HG03135 (cell line): ENCODE data around the gene NAE1.
"Not testable (repeated sequence)": the region's sequence is repeated elsewhere in the genome, so short reads cannot be mapped to it uniquely, and the experiment has no call there.

Experiments
- ATAC-seq: cut with Tn5 transposase; IDR thresholded peaks from one replicate; pipeline ENCODE4 v1.9.1; 2021; ENCODE audit warnings: mild to moderate bottlenecking, moderate library complexity; ENCODE audit not compliant: unreplicated experiment

The NAE1 gene

DNA sequence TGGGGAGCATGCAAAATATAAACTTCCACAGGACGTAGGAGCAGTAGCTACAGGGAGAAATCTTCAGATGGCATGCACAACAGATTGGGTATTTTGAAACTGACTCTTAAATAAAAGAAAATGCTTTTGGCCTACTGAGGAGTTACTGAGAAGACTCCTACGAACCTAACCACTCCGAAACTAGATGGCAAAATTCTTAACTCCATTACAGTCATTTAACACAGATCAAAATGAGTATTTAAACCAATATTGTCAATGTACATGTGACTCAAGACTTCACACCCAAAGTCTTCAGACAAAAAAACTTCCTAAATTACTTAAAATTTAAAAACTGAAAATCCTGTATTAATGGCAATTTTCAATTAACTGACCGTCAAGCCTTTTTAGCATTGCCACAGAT lies 21.0 kb downstream of the NAE1 start:
- ATAC-seq = no peak

DNA sequence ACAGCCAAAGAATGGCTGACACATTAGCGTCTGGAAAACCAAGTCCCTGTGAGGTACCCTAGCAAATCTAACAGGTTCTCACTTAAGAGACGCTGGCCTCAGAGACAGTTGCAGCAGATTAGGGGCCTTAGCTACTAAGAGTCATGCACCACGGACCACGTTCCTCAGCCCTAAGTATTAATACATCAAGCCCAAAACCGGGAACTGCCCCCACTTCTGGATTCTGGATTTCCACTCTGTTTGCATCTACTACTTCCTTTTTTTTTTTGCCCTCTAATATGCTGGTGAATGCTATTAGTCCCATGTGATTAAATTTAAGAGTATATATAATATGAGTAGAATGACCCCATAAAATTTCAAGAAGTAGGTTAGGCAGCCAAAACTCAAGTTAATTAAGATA lies 28.6 kb downstream of the NAE1 start:
- ATAC-seq = no peak

DNA sequence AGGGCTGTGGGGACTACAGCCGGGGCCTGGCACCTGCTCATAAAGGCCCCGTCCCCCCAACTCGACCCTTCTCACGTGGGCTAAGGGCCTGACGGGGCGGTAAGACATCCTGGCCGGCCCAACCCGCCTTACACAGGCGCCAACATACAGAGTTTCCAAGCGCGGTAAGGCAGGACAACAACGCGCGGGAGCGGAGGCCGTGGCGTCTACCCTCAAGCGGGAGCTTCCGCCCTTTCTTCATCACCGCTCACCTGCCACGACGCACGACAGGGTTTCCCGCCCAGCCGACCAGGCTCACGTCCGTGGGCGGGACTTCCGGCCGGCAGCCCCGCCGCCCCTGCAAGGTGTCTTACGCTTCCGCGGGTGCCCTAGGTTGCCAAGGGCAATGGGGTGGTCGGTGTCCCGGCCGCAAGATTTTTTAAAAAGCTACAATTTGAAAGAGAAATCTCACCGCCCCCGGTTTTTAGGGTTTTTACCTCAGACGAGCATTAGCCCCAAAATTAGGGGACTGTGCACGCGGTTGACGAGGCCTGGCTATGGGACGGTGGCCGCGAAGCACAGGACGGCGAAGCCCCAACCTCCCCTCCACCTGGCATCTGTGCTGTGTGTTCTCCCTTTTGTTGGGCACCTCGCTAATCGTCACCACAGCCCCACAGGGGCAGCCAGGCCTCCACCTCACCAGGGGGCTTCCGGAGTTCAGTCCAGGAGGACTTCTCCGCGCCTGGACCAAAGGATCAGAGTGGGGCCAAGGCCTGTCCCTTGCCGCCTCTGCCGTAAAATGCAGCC lies 29.3 kb downstream of the NAE1 start, which contains the start of gene TERB1:
TSS of gene TERB1 (minus strand) at position 265 of the 786 bp plus-strand sequence. CDS start 4,786 bp downstream, outside the sequence.
- ATAC-seq = no peak

DNA sequence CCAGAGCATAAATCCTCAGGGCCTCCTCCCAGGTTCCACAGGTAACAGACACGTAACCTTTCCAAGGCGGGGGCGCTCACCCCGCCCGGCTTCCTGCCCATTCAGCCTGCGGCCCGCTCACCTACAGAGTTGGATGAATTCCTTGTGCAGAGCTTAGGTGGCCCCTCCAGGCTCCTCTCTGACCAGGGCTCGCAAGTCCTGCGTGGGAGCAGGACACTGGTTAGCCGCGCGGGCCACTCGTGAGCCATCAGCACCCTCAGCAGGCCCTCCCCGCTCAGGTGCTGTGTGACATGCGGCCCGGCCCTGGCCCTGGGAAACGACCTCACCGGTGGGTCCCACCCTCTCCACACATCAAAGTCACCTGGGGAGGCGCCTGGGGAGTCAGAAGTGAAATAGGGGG lies 29.9 kb downstream of the NAE1 start:
- ATAC-seq = no peak

DNA sequence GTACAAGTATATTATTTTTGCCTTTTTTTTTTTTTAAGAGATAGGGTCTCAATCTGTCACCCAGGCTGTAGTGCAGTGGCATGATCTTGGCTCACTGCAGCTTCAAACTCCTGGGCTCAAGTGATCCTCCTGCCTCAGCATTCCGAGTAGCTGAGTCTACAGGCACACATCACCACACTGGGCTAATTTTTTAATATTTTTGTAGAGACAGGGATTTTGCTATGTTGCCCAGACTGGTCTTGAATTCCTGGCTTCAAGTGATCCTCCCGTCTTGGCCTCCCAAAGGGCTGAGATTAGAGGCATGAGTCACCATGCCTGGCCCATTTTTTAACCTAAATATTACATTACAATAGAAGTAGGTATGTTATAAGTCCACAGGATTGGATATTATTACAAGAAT lies 32.6 kb downstream of the NAE1 start:
- no peak for ATAC-seq

DNA sequence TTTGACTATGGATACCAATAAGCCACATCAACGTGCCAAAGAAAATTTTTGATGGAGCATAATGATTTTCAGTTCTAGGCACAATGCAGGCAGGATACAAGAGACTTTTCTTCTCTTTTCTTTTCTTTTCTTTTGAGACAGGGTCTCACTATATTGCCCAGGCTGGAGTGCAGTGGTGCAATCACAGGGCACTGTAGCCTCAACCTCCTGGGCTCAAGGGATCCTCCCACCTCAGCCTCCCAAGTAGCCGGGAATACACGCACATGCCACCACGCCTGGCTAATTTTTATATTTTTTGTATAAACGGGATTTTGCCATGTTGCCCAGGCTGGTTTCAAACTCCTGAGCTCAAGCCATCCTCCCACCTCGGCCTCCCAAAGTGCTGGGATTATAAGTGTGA lies 36.8 kb downstream of the NAE1 start:
- not testable (repeated sequence) for ATAC-seq

DNA sequence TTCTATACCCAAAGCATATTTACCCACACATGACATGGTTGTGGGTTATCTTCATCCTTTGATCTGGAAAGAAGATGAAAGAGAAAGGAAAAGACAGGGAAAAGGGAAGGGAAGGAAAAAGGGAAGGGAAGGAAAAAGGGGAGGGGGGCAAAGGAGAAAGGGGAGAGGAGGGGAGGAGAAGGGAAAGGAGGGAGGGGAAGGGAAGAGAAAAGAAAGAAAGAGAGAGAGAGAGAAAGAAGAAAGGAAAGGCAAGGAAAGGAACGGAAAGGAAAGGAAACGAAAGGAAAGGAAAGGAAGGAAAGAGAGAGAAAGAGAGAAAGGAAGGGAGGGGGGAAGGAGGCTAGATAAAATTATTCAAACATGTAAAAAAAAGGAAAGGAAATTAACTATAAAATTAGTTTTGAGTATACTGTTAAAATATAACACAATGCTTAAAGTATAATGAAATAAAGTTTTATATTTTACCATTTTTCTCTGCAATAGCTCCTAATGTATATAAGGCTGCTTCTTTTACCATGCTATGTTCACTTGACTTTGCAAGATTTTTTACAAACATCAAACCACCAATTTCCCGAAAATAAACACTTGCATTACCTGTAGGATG lies 40.5 kb downstream of the NAE1 start:
- ATAC-seq = no peak

DNA sequence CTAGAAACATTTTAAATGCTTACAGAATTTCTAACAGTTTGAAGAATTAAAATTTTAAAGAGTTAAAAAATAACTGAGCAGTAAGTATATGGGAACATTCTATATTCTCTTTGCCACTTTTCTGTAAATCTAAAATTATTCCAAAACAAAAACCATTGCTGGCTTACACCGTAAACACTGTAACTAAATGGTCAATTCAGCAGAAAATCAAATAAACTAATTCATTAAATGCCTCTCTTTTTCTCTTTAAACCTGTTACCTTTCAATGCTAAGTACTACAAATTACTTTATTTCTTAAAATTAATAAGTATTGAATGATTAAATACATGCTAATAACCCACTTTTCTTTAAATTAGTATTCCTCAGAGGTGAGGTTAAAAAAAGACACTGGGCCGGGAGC lies 43.3 kb downstream of the NAE1 start:
- no peak for ATAC-seq

DNA sequence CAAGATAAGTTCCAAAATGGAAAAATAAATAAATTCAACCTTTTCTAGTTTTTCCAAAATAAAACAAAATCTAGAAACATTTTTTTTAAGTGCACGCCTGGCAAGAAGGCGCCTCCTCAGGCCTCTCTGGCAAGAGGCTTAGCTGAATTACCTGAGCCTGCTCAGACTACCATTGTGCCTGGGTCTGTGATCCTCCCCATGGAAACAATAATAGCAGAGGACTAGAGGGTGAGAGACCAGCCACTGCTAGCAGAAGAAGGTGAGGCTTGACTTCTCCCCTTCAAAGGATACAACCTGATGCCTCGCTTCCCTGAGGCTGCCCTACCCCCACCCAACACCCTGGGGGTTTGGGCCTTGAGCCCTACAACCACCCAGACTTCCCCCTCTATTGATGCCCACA lies 44.2 kb downstream of the NAE1 start:
- ATAC-seq = no peak

DNA sequence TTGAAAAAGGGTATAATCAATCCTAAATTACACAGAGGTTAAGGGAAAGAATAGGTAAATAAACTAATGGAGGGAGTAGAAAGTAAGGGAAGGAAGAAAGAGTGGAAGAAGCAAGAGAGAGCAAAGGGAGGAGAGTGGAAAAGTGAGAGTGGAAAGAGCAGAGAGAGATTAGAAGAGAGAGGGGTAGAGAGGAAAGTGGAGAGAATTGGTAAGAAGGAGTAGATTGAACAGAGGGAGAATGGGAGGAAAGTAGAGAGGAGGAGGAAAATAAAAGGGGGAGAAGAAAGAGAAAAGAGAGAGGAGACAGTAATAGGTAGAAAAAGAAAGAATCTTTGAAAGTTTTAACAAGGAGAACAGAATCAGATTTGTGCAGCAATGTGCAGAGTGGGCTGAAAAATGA lies 54.3 kb downstream of the NAE1 start:
- ATAC-seq = no peak

DNA sequence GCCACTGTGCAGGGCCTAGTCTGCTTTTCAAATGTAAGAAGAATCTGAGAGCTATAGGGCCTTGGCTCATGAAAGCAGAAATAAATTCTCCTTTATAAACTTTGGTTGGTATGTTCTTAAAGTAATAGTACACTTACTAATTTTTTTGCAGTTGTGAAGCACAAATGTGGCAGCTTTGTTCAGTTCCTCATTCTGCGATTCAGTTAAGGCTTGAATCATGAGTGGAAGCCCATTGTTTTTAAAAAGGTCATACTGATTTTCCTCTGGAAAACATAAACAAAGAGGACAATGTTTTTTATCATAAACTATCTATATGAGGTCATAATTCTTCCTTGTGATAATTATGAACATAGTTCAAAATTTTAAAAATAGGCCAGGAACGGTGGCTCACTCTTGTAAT lies 55.8 kb downstream of the NAE1 start:
- ATAC-seq = no peak

DNA sequence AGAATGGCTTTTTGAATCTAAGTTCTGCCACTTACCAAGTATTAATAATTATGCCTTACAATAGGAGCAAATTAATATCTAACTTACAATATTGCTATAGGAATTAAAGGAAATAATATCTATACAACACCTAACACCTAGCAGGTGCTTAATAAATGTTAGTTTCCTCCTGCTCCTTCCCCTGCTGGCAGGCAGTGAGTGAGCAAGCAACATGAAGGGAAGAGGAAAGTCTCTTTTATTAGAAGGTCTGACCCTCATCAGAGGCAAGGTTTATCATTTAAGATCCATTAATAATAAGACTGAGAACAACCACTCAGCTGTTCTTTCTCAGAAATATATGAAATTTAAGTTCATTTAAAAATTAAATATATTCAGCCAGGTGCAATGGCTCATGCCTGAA lies 72.7 kb downstream of the NAE1 start:
- ATAC-seq = no peak

DNA sequence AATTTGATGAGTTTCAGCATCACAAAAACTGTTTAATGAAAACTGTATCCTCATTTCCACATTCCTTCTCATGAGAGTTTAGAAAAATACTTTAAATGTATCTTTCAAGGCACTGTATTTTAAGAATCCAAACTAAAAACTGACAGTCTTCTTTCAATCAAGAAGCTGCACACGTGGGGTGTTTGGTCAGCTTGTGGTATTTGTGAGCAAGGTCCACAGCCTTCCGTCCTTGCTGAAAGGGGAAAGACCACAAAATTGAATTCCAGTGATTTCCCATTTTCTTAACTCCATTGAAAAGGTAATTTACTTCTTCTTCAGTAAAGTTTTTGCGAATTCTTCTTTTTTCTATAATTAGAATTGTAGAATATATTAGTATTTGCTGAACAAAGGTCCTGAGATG lies 76.0 kb downstream of the NAE1 start:
- no peak for ATAC-seq

DNA sequence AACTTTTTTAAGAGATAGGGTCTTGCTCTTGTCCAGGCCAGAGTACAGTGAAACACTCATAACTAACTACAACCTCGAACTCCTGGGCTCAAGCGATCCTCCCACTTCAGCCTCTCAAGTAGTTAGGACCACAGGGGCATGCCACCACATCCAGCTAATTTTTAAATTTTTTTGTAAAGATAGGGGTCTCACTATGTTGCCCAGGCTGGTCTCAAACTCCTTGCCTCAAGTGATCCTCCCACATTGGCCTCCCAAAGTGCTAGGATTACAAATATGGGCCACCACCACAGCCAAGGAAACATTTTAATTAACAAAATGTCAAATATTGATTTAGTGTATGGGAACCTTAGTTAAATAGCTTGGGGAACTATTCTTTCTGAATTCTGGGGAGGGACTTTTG lies 76.6 kb downstream of the NAE1 start:
- no peak for ATAC-seq

DNA sequence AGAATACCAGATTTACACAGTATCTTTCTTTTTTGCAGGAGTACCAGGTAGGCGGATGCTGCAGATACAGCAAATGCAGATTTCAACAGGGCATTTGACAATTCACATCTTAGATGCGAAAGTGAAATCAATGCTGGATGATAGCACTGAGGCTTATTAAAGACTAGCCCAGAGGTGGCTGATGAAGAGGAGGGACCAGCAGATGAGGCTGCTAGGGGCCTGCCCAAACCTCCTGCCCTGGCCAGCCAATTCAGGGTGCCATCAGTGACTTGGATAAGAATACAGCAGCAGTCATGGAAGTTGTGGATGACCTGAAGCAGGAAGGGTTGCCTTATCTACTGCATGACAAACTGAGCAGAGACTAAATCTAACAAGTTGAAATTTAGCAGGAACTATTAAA lies 77.8 kb downstream of the NAE1 start:
- ATAC-seq = no peak
